ENCODE data around the gene EPB41L4A.

The EPB41L4A gene

GRCh38 chr5:112385566-112385965, 33.5 kb downstream of the EPB41L4A start:
- H3K4me3 ChIP-seq (ENCODE audit: control insufficient read depth, low read depth, low read length): no peak overlapping the region
- TF ChIP-seq CTCF (conservative IDR thresholded peaks at IDR 0.05; ENCODE audit: control insufficient read depth, insufficient read depth, low read depth, low read length): no peak
- no peak for DNase-seq (ENCODE audit: low read depth)

- no peak overlapping the region for H3K4me3 ChIP-seq (ENCODE audit: control insufficient read depth, low read depth, low read length)
- no peak for TF ChIP-seq CTCF (conservative IDR thresholded peaks at IDR 0.05; ENCODE audit: control insufficient read depth, insufficient read depth, low read depth, low read length)
- no peak for DNase-seq (ENCODE audit: low read depth)
Measured at GRCh38 chr5:112384523-112384922, 34.6 kb downstream of the EPB41L4A start.

- no peak for TF ChIP-seq CTCF (conservative IDR thresholded peaks at IDR 0.05; ENCODE audit: control insufficient read depth, insufficient read depth, low read depth, low read length)
- DNase-seq (ENCODE audit: low read depth): no peak
- no peak overlapping the region for H3K4me3 ChIP-seq (ENCODE audit: control insufficient read depth, low read depth, low read length)
Measured at GRCh38 chr5:112382886-112383285, 36.2 kb downstream of the EPB41L4A start.

- no peak for TF ChIP-seq CTCF (conservative IDR thresholded peaks at IDR 0.05; ENCODE audit: control insufficient read depth, insufficient read depth, low read depth, low read length)
- no peak overlapping the region for H3K4me3 ChIP-seq (ENCODE audit: control insufficient read depth, low read depth, low read length)
- DNase-seq (ENCODE audit: low read depth): no peak
Measured at GRCh38 chr5:112381521-112381920, 37.6 kb downstream of the EPB41L4A start.

GRCh38 chr5:112379542-112380325, 39.3 kb downstream of the EPB41L4A start:
- no peak for TF ChIP-seq CTCF (conservative IDR thresholded peaks at IDR 0.05; ENCODE audit: control insufficient read depth, insufficient read depth, low read depth, low read length)

GRCh38 chr5:112374818-112375217, 44.3 kb downstream of the EPB41L4A start:
- no peak overlapping the region for H3K4me3 ChIP-seq (ENCODE audit: control insufficient read depth, low read depth, low read length)
- DNase-seq (ENCODE audit: low read depth): no peak
- no peak for TF ChIP-seq CTCF (conservative IDR thresholded peaks at IDR 0.05; ENCODE audit: control insufficient read depth, insufficient read depth, low read depth, low read length)

More at GRCh38 chr5:112379542-112380325, 39.3 kb downstream of the EPB41L4A start:
- H3K4me3 ChIP-seq (ENCODE audit: control insufficient read depth, low read depth, low read length): no peak overlapping the region
- DNase-seq (ENCODE audit: low read depth): no peak
